Measurements from ENCODE around the gene AMOTL2.

AMOTL2 gene

GRCh38 chr3:134381076-134381475, 6.8 kb upstream of the AMOTL2 start:
- TF ChIP-seq ZBTB7A (IDR thresholded peaks at IDR 0.05; ENCODE audit: low read depth) (0 out of 2 replicates have a peak, but pooled peaks have one; percentile 9), REST (IDR thresholded peaks at IDR 0.05; ENCODE audit: low read depth) (no peak), TAF1 (IDR thresholded peaks at IDR 0.05; ENCODE audit: low read depth) (no peak)

- no peak for TF ChIP-seq NFIC (IDR thresholded peaks at IDR 0.05)
- no peak for TF ChIP-seq REST (IDR thresholded peaks at IDR 0.05; ENCODE audit: low read depth)
- no peak for TF ChIP-seq TCF12 (IDR thresholded peaks at IDR 0.05; ENCODE audit: low read depth)
- TF ChIP-seq EP300 (IDR thresholded peaks at IDR 0.05; ENCODE audit: borderline replicate concordance), result no peak
- TF ChIP-seq FOXM1 (IDR thresholded peaks at IDR 0.05; ENCODE audit: borderline replicate concordance, low read depth), result no peak
- TF ChIP-seq TEAD4 (IDR thresholded peaks at IDR 0.05), result no peak
- TF ChIP-seq CEBPB (IDR thresholded peaks at IDR 0.05), result no peak
- no peak for TF ChIP-seq CREB1 (IDR thresholded peaks at IDR 0.05; ENCODE audit: low read depth)
- TF ChIP-seq YY1 (IDR thresholded peaks at IDR 0.05; ENCODE audit: low read depth), result no peak
- TF ChIP-seq TAF1 (IDR thresholded peaks at IDR 0.05; ENCODE audit: low read depth), result no peak
- no peak for TF ChIP-seq MAX (IDR thresholded peaks at IDR 0.05)
- no peak for TF ChIP-seq USF1 (IDR thresholded peaks at IDR 0.05)
These were observed 6.0 kb upstream of the AMOTL2 start for GRCh38 chr3:134380249-134380648.

- TF ChIP-seq NFIC (IDR thresholded peaks at IDR 0.05), result no peak
- no peak for TF ChIP-seq ZBTB7A (IDR thresholded peaks at IDR 0.05; ENCODE audit: low read depth)
- TF ChIP-seq TCF12 (IDR thresholded peaks at IDR 0.05; ENCODE audit: low read depth), result no peak
- no peak for TF ChIP-seq EGR1 (IDR thresholded peaks at IDR 0.05)
- no peak for TF ChIP-seq EP300 (IDR thresholded peaks at IDR 0.05; ENCODE audit: borderline replicate concordance)
- no peak for TF ChIP-seq FOXM1 (IDR thresholded peaks at IDR 0.05; ENCODE audit: borderline replicate concordance, low read depth)
- TF ChIP-seq REST (IDR thresholded peaks at IDR 0.05; ENCODE audit: low read depth), result no peak
- no peak for TF ChIP-seq TEAD4 (IDR thresholded peaks at IDR 0.05)
- no peak for TF ChIP-seq MAX (IDR thresholded peaks at IDR 0.05)
- TF ChIP-seq YY1 (IDR thresholded peaks at IDR 0.05; ENCODE audit: low read depth), result no peak
- TF ChIP-seq CEBPB (IDR thresholded peaks at IDR 0.05), result no peak
- TF ChIP-seq RAD21 (IDR thresholded peaks at IDR 0.05; ENCODE audit: low read depth), result no peak
- no peak for TF ChIP-seq USF1 (IDR thresholded peaks at IDR 0.05)
- TF ChIP-seq CREB1 (IDR thresholded peaks at IDR 0.05; ENCODE audit: low read depth), result no peak
- no peak for TF ChIP-seq TAF1 (IDR thresholded peaks at IDR 0.05; ENCODE audit: low read depth)
These were observed 4.6 kb upstream of the AMOTL2 start for GRCh38 chr3:134378818-134379217.

- TF ChIP-seq ZBTB7A (IDR thresholded peaks at IDR 0.05; ENCODE audit: low read depth) (peak; percentile 82; the same call in 1 of the 2 replicates), TEAD4 (IDR thresholded peaks at IDR 0.05) (no peak), RAD21 (IDR thresholded peaks at IDR 0.05; ENCODE audit: low read depth) (peak; percentile 92)
These were observed 4.1 kb upstream of the AMOTL2 start for GRCh38 chr3:134378384-134378783.

GRCh38 chr3:134377896-134378295, 3.6 kb upstream of the AMOTL2 start:
- TF ChIP-seq CREB1 (IDR thresholded peaks at IDR 0.05; ENCODE audit: low read depth), result no peak
- TF ChIP-seq CEBPB (IDR thresholded peaks at IDR 0.05), result peak; percentile 64; the same call in 1 of the 2 replicates
